Measurements from ENCODE around the gene GRPEL1. TPM values are rescaled to one million over a fixed set of nuclear protein-coding genes. Genes with fewer than 3 reads are reported as not detected.

The GRPEL1 gene
- total RNA-seq, 1 experiment from 2014 or later, result 80.1 TPM

GRCh38 chr4:7021930-7022664 lies 45.8 kb downstream of the GRPEL1 start:
- TF ChIP-seq, protein P1, sequence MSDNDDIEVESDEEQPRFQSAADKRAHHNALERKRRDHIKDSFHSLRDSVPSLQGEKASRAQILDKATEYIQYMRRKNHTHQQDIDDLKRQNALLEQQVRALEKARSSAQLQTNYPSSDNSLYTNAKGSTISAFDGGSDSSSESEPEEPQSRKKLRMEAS (IDR thresholded peaks at IDR 0.05), result 0 out of 2 replicates have a peak, but pooled peaks have one; percentile 21
- TF ChIP-seq FOSL1 (IDR thresholded peaks at IDR 0.05; ENCODE audit: low read depth) (no peak), CEBPB (IDR thresholded peaks at IDR 0.05; ENCODE audit: low read depth) (no peak), TCF7L2 (IDR thresholded peaks at IDR 0.05; ENCODE audit: borderline replicate concordance, extremely low read depth, insufficient read depth, insufficient read length) (no peak), SIN3A (IDR thresholded peaks at IDR 0.05; ENCODE audit: low read depth) (no peak), POLR2AphosphoS5 (IDR thresholded peaks at IDR 0.05; ENCODE audit: low read depth, low read length) (no peak), SP1 (IDR thresholded peaks at IDR 0.05; ENCODE audit: low read depth) (peak; percentile 9; the same call in 1 of the 2 replicates), CBX3 (IDR thresholded peaks at IDR 0.05; ENCODE audit: low read depth) (no peak)
- TF ChIP-seq, protein P2, sequence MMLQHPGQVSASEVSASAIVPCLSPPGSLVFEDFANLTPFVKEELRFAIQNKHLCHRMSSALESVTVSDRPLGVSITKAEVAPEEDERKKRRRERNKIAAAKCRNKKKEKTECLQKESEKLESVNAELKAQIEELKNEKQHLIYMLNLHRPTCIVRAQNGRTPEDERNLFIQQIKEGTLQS (IDR thresholded peaks at IDR 0.05), result no peak
- RAD21 ChIA-PET (ENCODE audit: low non-redundant PET in 1 of 2, low total read pairs in 2 of 2, uncharacterized antibody in 2 of 2, unreplicated experiment in 2 of 2), result no interaction called here
- Histone ChIP-seq H3K9ac (ENCODE audit: low read length) (peak overlapping the region; percentile 53), H3K27me3 (ENCODE audit: insufficient read depth, low read length) (no peaks in the 10 kb centered on the region), H3K4me1 (ENCODE audit: control insufficient read depth in 1 of 2, insufficient read depth in 2 of 2, low read length in 2 of 2) (peaks cover 0 to 37% of the 10 kb centered on the region in 2 experiments; a peak in 2 of 4 replicates), H3K36me3 (ENCODE audit: control insufficient read depth in 1 of 2, insufficient read depth in 2 of 2, low read length in 2 of 2) (peaks cover 5 to 20% of the 10 kb centered on the region in 2 experiments; a peak in 3 of 4 replicates), H3K4me3 (replicated peaks in 1 of 2; ENCODE audit: low read depth in 1 of 2, low read length in 2 of 2) (0 out of 4 replicates have a peak overlapping the region, but pooled peaks of 1 of the 2 experiments have one; percentile 19), H3K4me2 (ENCODE audit: low read length) (peak overlapping the region; percentile 65), H3K79me2 (ENCODE audit: insufficient read depth, low read length) (peaks cover 4% of the 10 kb centered on the region; the same call in 1 of the 2 replicates), H3K27ac (ENCODE audit: low read depth, low read length) (peak overlapping the region; percentile 19; the same call in 1 of the 2 replicates), H3K9me2 (ENCODE audit: insufficient read depth) (no peaks in the 10 kb centered on the region), H3K9me3 (ENCODE audit: control insufficient read depth in 1 of 2, insufficient read depth in 1 of 2, low read depth in 1 of 2, low read length in 2 of 2) (no peaks in the 10 kb centered on the region), H4K20me1 (ENCODE audit: insufficient read depth) (no peaks in the 10 kb centered on the region), H2AFZ (ENCODE audit: low read depth, low read length, poor library complexity, severe bottlenecking) (no peak overlapping the region)
- ATAC-seq, result peak; percentile 82
- POLR2A ChIA-PET, result no interaction called here
- CTCF ChIA-PET, result interaction anchor here (0.7 kb wide), 1 partner anchor 21 kb away, joined by 3 read pairs; a partner anchor contains a TSS
- no peak for DNase-seq (ENCODE audit: low read depth, low spot score)
- intact Hi-C loops (cut with micrococcal nuclease), result no loop called here
- no TSS peak for BruUV-seq (replicated peaks)

Data from HCT116 (cell line).